ENCODE results near the gene ABHD2.
A peak's percentile ranks its signal among the peaks of the same experiment; 100 is the strongest.

ABHD2 gene

GRCh38 chr15:89161666-89162065 lies 73.4 kb downstream of the ABHD2 start:
- DNase-seq (ENCODE audit: low spot score) (no peak), FAIRE-seq (no peak)

- no peak for FAIRE-seq
Observed at GRCh38 chr15:89163271-89164055, 75.2 kb downstream of the ABHD2 start.

GRCh38 chr15:89164712-89165211 lies 76.5 kb downstream of the ABHD2 start:
- DNase-seq (ENCODE audit: low spot score): no peak
- no peak for FAIRE-seq

More at GRCh38 chr15:89163271-89164055, 75.2 kb downstream of the ABHD2 start:
- no peak for DNase-seq (ENCODE audit: low spot score)

- DNase-seq (ENCODE audit: low spot score): no peak
- FAIRE-seq: no peak
Observed at GRCh38 chr15:89165677-89166076, 77.4 kb downstream of the ABHD2 start.

- peak; percentile 85 for DNase-seq (ENCODE audit: low spot score)
- FAIRE-seq: peak; percentile 20
Observed at GRCh38 chr15:89167267-89168176, 79.3 kb downstream of the ABHD2 start.

GRCh38 chr15:89168316-89168833 lies 80.1 kb downstream of the ABHD2 start:
- DNase-seq (ENCODE audit: low spot score) (no peak), FAIRE-seq (no peak)

GRCh38 chr15:89170364-89170763 lies 82.1 kb downstream of the ABHD2 start:
- no peak for FAIRE-seq

GRCh38 chr15:89171136-89172072 lies 83.1 kb downstream of the ABHD2 start:
- DNase-seq (ENCODE audit: low spot score): peak; percentile 33
- FAIRE-seq: no peak

More at GRCh38 chr15:89170364-89170763, 82.1 kb downstream of the ABHD2 start:
- DNase-seq (ENCODE audit: low spot score): no peak

- no peak for DNase-seq (ENCODE audit: low spot score)
- FAIRE-seq: no peak
Observed at GRCh38 chr15:89172921-89173320, 84.7 kb downstream of the ABHD2 start.

GRCh38 chr15:89174476-89174875 lies 86.2 kb downstream of the ABHD2 start:
- no peak for FAIRE-seq
- no peak for DNase-seq (ENCODE audit: low spot score)

- DNase-seq (ENCODE audit: low spot score) (no peak), FAIRE-seq (no peak)
Observed at GRCh38 chr15:89175617-89176191, 87.4 kb downstream of the ABHD2 start.

GRCh38 chr15:89177116-89177515 lies 88.9 kb downstream of the ABHD2 start:
- no peak for FAIRE-seq

GRCh38 chr15:89177633-89178306 lies 89.5 kb downstream of the ABHD2 start:
- no peak for FAIRE-seq
- peak; percentile 65 for DNase-seq (ENCODE audit: low spot score)

More at GRCh38 chr15:89177116-89177515, 88.9 kb downstream of the ABHD2 start:
- DNase-seq (ENCODE audit: low spot score): no peak

- FAIRE-seq (no peak), DNase-seq (ENCODE audit: low spot score) (no peak)
Observed at GRCh38 chr15:89178307-89178977, 90.2 kb downstream of the ABHD2 start.

GRCh38 chr15:89179966-89180875 lies 92.0 kb downstream of the ABHD2 start:
- FAIRE-seq: no peak
- no peak for DNase-seq (ENCODE audit: low spot score)

- FAIRE-seq (no peak), DNase-seq (ENCODE audit: low spot score) (no peak)
Observed at GRCh38 chr15:89184357-89184756, 96.1 kb downstream of the ABHD2 start.

- no peak for DNase-seq (ENCODE audit: low spot score)
- FAIRE-seq: no peak
Observed at GRCh38 chr15:89184886-89185526, 96.8 kb downstream of the ABHD2 start.

- no peak for DNase-seq (ENCODE audit: low spot score)
- no peak for FAIRE-seq
Observed at GRCh38 chr15:89186803-89187202, 98.5 kb downstream of the ABHD2 start.

All from urothelium cell line (cell line).